Adrenal gland (tissue), 5 donors: ENCODE data around the gene SLC22A14.

Experiments used
- CTCF ChIP-seq, 6 experiments: fragments of 450-650 bp in 4 of 6; fragments of 200-600 bp in 2 of 6; sonication (generic) in 1 of 6; IDR thresholded peaks; 1 replicate in 5 of 6; 2 replicates in 1 of 6; pipeline versions ENCODE4 v1.5.1 to v1.8.0; 2016 to 2021; ENCODE audit warnings: antibody characterized with exemption in 6 of 6, mild to moderate bottlenecking in 2 of 6, moderate library complexity in 1 of 6
- POLR2A ChIP-seq, 2 donors: fragments of 450-650 bp; IDR thresholded peaks; one replicate each; pipeline ENCODE4 v1.6.1; 2017; ENCODE audit warnings: antibody characterized with exemption in 2 of 2, mild to moderate bottlenecking in 2 of 2, moderate library complexity in 1 of 2
- donor health status: DM: no; HTN: no; CAD: no.

GRCh38 chr3:38276081-38276916, 5.8 kb upstream of the SLC22A14 start:
- TF ChIP-seq CTCF (IDR thresholded peaks at IDR 0.05) (no peak), POLR2A (IDR thresholded peaks at IDR 0.05) (no peak)
